ENCODE results near the gene DCP1A.
A peak's percentile ranks its signal among the peaks of the same experiment; 100 is the strongest.
"Not testable (repeated sequence)": the region's sequence is repeated elsewhere in the genome, so short reads cannot be mapped to it uniquely, and the experiment has no call there.

Gene DCP1A

DNA sequence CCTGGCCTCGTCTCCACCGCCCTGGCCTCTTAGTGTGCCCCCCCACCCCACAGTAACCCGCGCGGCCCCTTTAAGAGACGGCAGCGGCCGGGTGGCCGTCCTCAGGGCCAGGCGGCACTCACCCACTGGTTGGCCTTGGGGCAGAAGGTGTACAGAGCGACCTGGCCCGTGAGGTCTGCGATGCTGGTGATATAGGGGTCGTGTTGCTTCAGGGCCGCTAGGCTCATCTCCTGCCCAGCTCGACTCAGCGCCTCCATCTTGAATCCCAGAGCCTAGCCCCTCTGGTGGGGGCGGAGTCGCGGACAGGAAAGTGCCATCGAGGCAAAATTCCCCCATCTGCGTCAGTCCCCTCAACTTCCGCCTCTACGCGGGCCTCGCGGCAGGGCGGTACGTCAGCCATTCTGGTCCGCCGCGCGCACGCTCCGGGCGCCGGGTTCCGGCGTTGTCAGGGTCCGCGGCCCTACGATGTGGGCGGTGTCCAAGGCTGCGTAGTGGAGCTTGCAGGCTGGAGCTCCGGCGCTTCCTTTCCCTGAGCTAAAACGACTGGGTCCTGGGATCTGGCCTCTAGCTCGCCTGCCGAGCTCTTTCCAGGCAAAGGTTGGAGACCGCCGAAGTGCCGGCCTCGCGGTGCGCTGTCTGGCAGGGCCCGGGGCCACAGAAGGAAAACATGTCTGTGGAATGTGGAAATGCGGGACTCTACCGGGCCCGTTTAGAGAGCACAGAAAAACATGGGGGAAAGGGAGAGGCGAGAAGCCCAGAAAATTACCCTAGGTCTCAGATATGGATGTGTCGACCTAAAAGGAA is at the start of gene DCP1A:
Gene DCP1A (minus strand): TSS at position 283 of the 804 bp plus-strand sequence. CDS start 26 bp downstream, at position 257.
- peak; percentile 78 to 97 (median 92) for DNase-seq

DNA sequence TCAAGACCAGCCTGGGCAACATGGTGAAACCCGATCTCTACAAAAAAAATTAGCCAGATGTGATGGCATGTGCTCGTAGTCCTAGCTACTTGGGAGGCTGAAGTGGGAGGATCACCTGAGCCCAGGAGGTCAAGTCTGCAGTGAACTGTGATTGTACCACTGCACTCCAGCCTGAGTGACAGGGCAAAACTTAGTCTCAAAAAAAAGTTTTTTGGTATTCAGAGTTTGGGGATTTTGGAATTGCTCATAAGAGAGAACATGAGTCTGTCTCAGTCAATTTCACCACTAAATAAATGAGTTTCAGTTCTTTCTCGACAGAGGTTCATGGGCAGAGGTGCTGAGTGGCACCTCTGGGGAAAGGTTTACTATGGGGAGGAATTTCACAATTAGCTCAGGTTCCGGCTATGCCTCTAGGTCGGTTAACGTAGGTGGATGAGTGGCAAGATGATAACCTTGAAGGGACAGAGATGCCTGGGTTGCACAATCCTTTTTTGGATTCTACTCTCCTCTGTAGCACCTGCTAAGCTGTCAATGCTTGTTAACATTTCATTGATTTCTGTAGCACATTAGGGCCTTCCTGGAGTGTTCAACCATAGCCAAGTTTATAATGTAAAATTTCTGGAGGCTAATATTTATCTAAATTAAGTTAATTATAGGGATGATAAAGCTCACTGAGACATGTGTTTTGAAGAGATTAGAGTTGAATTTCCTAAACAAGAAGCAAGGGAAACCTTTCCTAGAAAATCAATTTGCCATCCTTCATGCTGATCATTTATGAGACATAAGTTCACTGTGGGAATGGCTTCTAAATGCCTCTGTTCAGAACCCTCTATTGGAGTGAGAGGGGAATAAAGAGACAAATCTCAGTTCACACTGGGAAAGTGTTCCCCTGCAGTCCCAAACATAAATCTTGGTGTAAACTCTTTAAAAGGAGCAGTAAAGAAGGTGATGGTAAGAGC is 37.4 kb upstream of the DCP1A start:
- no peak for DNase-seq

DNA sequence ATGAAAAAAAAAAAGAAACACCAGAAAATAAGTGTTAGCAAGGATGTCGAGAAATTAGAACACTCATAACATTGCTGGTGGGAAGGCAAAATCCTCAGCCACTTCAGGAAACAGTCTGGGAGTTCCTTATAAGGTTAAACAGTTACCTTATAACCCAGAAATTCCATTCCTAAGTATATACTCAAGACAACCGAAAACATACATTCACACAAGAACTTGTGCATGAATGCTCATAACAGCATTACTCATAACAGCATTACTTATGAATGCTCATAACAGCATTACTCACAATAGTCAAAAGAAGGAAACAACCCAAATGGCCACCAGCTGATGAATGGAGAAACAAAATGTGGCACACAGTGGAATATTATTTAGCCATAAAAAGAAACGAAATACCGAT is 34.8 kb upstream of the DCP1A start:
- DNase-seq: no peak

DNA sequence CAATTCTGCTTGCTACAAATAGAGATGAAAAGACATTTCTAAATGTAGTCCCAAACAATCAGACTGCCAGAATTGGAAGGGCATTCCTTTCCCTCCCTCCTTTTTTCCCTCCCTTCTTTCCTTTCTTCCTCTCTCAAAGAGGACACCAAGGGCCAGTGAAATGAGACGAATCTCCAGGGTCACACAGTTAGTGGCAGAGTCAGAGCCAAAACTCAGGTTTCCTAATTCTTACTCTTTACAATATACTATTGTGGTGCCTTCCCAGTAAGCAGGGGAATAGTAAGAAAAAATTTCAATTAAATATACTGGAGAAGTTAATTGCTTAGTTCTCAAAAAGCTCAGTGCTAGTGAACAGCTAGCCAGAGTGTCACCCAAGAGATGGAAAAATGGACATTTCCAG is 33.0 kb upstream of the DCP1A start:
- no peak for DNase-seq

DNA sequence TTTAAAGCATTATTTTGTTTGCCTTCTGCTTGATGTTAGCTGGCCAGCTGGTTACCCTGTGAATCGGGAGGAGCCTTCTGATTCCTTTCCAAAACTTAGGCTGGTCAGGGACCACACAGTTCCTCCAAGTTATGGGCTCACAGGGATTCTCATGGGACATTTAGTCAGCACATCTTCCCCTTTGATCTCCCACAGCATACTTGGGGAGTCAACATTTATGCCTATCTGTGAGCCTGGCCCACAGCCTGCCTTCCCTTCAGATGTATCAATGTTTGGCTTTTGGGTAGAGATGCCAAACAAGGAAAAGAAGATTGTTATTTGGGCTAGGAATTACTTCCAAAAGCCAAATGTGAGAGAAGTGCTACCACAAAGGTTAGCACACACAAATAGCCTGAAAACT is 32.6 kb upstream of the DCP1A start:
- no peak for DNase-seq

GRCh38 chr3:53377794-53378193 is 30.5 kb upstream of the DCP1A start:
- DNase-seq: no peak

GRCh38 chr3:53376679-53377078 is 29.3 kb upstream of the DCP1A start:
- no peak for DNase-seq

DNA sequence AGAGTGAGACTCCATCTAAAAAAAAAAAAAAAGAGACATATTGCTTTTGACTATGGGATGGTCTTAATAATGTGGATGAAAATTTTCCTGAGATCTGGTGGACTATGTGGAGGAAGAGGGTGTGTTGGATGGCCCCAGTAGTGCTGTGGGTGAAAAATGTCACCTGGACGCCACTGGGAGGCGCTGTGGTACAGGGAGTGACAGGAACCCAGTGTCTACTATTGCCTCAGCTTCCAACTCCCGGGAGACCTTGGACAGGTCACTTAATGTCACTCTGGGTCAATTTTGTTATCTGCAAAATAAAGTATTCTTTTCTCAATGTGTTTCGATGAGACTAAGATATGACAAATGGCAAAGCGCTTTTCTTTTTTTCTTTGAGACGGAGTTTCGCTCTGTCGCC is 27.7 kb upstream of the DCP1A start:
- peak in 42 of 56 donors; percentile 1 to 65 (median 12) for DNase-seq

- not testable (repeated sequence) for DNase-seq
Observed at GRCh38 chr3:53370719-53371118, 23.4 kb upstream of the DCP1A start.

DNA sequence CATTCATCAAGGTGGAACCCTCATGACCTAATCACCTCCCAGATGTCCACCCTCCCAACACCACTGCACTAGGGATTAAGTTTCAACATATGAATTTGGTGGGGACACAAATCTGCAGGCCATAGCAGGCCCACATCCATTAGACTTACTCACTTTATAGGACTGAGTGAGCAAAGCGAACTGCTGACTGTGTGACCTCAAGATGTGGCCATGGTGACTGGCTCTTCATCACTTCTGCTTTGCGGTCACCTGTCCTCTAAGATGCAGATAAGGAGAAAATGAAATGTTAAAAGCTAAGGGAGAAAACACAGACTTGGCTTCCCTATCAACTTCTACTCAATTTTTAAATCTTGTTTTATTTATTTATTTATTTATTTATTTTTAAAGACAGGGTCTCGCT is 14.5 kb upstream of the DCP1A start:
- no peak for DNase-seq

DNA sequence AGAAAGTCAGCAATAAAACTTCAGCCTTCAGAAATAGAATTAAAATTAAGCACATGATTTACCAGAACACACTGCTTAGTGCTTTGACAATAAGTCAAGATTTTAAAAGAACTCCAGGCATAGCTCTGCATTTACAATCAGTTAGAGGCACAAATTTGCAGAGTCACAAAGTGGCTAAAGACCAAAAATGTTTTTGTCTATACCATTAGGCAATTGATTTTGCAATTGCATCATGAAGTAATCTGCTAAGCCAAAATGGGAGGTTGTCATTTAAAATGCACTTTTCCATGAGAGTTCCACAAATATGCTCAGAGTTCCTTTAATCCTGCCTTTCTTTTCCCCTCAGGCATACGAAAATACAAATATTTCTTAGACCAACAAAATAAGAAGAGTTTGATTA is 10.1 kb upstream of the DCP1A start:
- no peak for DNase-seq

GRCh38 chr3:53354945-53355498 is 7.7 kb upstream of the DCP1A start:
- DNase-seq: no peak

DNA sequence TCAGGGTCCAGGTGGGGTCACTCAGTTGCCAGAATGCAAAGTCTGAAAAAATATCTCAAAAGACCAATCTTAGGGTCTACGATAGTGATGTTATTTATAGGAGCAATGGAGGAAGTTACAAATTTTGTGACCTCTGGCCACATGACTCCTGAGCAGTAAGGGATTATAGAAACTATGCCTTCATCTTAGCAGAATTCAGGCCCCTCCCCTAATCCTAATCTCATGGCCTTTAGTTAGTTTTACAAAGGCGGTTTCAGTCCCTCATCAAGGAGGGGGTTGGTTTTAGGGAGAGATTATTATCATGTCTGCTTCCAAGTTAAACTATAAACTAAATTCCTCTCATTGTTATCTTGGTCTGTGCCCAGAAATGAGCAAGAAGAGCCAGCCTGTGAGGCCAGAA is 5.9 kb upstream of the DCP1A start:
- DNase-seq: no peak

DNA sequence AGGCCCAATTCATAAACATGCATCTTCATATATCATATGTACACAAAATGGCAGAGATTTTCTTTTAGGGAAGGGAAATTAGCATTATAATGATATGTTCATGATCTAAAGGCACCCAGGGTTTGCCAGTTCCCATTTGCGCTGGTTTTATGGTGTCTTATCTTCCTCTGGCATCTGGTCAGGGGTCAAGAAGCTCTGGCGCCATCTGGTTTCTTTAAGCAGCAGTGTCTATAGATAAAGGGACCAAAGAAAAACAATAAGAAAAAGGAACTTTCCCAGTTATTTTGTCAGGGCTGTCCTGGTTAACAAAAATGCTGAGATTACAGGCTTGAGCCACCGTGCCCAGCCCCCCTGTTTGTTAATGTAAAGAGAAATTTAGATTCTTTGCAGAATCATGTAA is 3.3 kb upstream of the DCP1A start:
- DNase-seq: no peak

DNA sequence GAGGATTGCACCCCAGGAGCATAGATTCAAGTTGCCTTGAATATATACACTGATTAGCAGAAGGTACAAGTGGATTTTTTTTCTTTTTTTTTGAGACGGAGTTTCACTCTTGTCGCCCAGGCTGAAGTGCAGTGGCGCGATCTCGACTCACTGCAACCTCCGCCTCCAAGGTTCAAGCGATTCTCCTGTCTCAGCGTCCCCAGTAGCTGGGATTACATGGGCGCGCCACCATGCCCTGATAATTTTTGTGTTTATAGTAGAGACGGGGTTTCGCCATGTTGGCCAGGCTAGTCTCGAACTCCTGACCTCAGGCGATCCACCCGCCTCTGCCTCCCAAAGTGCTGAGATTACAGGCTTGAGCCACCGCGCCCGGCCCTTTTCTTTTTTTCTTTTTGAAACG is 775 bp upstream of the DCP1A start:
- peak in 1 of 56 donors; percentile 4 for DNase-seq

DNA sequence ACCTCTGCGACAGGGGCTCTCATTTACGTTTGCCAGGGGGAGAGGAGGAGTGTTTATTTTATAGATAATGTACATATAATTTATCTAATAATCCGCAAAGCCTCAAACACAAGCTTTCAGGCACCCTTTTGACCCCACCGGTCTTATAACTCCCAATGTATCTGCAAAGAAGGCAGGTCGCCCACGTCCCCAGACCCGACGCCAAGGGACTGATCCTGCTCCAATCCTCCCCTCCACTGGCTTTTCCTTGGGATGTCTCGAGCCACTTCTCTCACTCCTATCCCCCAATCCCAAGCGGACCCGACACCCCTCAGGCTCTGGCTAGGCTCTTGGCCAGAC is 452 bp downstream of the DCP1A start:
- peak in 3 of 56 donors; percentile 41 to 54 (median 45) for DNase-seq

- no peak for DNase-seq
Observed at GRCh38 chr3:53346514-53346913, 829 bp downstream of the DCP1A start.

GRCh38 chr3:53342353-53342752 is 5.0 kb downstream of the DCP1A start:
- peak in 1 of 56 donors; percentile 4 for DNase-seq

- no peak for DNase-seq
Observed at GRCh38 chr3:53337167-53337940, 10.0 kb downstream of the DCP1A start.

GRCh38 chr3:53334742-53335141 is 12.6 kb downstream of the DCP1A start:
- no peak for DNase-seq

- no peak for DNase-seq
Observed at GRCh38 chr3:53331871-53332270, 15.5 kb downstream of the DCP1A start.
